ENCODE data around the gene ATP9A.
A peak's percentile ranks its signal among the peaks of the same experiment; 100 is the strongest.
"Not testable (repeated sequence)": the region's sequence is repeated elsewhere in the genome, so short reads cannot be mapped to it uniquely, and the experiment has no call there.

The ATP9A gene

DNA sequence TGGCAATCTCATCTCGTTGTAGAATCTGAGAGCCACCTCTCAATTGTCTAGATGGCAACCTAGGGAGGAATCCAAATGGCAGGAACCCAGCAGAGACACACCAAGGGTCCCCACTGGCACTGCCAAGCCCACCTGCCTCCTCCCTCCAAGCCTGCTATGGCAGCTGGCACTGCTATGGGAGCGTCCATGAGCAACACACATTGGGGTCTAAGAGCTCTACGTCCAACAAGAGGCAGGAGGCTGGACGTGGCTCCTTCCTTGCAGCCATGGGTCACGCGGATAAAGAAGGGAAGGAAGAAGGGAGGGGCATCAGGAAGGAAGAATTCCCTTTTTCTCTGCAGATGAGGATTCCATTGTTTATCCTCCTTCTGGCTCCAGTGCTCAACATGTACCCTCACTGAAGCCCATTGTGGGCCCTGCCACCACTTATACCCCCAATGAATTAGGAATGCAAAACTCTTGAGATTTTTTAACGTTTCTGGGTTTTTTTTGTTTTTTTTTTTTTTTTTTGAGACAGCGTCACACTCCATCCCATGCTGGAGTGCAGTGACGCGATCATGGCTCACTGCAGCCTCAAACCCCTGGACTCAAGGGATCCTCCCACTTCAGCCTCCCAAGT is 17.3 kb downstream of the ATP9A start:
- no peak for DNase-seq

DNA sequence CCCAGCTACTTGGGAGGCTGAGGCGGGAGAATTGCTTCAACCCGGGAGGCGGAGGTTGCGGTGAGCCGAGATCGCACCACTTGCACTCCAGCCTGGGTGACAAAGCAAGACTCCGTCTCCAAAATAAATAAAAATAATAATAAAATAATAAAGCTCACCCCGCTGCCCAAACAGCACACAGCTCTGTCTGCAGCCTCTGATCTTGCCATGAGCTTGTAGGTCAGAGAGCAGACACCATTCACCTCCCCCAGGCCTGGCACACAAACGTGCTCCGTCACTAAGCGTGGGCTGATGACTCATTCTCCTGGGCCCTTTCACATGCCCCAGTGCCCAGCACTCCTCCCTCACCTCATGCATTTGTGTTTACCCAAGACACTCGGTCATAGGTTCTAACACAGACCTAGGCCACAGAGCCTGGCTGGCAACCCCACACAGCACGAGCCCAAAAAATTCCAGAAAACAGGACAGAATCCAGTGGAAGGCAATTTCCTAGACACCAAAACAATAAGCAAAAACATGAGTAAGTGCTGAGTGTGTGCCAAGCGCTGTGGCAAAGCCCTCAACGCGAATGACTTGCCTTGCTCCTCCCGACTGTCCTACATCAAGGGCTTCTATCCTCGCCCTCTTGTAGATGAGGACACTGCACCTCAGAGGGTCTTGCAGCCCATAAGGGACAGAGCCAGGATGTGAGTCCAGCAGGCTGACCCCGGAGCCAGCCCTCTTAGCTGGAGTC is 18.0 kb downstream of the ATP9A start:
- DNase-seq, result peak; percentile 29

DNA sequence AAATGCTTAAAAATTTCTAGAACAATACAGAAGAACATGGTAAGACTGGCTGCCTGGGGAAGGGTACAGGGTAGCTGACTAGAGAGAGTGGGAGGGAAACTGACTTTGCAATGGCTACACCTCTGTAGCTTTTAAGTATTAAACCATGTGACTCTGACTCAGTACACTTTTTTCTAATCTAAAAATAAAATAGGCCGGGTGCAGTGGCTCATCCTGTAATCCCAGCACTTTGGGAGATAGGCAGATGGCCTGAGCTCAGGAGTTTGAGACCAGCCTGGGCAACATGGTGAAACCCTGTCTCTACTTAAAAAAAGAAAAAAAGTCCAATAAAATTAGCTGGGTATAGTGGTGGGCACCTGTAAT is 18.5 kb downstream of the ATP9A start:
- no peak for DNase-seq

DNA sequence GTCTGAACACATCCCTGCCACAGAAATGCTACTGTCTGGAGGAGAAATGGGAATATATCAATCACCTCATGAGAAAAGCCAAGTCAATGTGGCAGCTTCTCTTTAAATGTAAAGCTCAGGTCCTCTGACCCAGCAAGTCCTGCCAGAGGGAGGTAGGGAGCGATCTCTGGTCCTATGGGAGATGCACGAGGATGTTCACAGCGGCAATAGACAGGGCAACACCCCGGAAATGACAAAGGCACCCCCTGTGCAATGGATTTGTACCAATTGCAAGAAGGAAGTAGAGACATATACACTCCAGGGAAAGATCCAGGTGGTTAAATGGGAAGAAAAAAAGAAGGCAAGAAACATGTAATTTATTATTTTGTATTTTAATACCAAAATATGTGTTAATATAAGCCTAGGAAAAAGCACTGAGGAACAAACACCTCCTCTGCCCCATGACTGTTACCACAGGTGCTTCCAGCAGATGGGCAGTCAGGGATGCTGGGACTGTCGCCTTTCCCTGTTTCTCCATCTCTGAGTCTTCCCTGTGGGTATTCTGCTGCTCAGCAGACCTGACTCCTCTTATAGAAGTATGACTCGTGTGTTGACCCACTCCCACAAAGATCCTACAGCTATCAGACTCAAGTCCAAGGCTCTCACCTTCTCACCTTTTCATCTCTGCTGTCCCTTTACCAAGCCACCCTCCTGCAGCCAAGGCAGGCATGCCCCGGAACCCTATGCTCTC is 20.8 kb downstream of the ATP9A start:
- no peak for DNase-seq

DNA sequence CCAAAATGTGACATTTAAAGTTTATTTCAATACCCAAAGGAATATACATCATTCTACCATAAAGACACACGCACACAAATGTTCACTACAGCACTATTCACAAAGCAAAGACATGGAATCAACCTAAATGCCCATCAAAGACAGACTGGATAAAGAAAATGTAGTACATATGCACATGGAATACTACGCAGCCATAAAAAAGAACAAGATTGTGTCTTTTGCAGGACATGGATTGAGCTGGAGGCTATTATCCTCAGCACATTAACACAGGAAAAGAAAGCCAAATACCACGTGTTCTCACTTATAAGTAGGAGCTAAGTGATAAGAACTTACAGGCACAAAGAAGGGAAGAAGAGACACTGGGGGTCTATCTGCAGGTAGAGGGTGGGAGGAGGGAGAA is 22.4 kb downstream of the ATP9A start:
- no peak for DNase-seq

DNA sequence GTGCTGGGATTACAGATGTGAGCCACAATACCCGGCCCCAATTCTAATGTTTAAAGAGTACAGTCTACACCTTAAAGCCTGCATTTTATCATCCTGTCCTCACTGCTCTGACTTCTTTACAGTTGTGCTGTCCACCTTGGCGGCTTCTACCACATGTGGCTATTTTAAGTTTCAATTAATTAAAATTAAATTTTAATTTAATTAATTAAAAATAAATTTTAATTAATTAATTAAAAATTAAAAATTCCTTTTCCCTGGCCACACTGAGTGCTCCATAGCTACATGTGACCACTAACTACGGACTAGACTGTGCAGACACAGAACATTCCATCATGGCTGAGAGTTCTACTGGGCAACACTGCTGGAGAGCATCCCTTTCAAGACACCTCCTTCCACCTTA is 27.4 kb downstream of the ATP9A start:
- no peak for DNase-seq

DNA sequence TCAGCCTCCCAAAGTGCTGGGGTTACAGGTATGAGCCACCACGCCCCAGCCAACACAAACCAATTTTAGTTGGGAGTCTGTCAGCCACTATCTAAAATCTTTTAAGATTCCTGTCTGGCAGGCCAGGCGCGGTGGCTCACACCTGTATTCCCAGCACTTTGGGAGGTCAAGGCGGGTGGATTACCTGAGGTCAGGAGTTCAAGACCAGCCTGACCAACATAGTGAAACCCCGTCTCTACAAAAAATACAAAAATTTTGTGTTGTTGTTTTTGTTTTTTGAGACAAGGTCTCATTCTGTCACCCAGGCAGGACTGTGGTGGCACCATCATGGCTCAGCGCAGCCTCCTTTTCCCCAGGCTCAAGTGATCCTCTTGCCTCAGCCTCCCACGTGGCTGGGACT is 27.9 kb downstream of the ATP9A start:
- not testable (repeated sequence) for DNase-seq

DNA sequence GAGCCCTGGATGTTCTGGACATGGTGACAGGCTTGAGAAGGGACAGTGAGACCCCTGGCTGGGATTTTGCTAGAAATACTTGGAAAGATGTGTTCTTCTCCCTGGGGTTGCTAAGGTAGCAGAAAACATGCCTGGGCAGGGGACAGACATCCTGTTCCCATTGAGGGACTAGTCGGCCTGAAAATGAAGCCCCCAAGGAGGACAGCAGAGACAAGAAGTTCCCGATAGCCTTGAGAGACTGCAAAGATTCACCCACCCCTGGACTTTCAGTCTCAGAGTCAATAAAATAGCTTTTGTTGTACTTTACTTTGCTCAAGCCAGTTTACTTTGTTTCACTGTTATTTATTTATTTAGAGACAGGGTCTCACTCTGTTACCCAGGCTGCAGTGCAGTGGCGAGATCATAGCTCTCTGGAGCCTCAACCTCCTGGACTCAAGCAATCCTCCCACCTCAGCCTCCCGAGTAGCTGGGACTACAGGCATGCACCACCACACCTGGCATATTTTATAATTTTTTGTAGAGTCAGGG is 28.4 kb downstream of the ATP9A start:
- DNase-seq, result no peak

DNA sequence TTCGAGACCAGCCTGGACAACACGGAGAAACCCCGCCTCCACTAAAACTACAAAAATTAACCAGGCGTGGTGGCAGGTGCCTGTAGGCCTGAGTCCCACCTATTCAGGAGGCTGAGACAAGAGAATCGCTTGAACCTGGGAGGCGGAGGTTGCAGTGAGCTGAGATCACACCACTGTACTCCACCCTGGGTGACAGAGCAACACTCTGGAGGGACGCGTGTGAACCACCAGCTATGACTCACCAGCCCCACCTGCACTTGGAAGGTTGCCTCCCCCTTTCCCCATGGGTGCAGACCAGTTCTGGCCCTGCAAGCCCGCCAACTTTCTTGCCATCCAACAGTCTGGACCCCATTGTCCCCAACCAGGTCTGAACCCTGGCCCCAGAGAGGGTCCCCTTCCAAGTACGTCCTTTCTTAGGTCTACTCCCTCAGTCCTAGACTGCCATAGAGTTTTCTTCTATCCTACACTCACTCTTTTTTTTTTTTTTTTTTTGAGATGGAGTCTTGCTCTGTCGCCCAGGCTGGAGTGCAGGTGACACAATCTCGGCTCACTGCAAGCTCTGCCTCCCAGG is 29.2 kb downstream of the ATP9A start:
- DNase-seq, result no peak

DNA sequence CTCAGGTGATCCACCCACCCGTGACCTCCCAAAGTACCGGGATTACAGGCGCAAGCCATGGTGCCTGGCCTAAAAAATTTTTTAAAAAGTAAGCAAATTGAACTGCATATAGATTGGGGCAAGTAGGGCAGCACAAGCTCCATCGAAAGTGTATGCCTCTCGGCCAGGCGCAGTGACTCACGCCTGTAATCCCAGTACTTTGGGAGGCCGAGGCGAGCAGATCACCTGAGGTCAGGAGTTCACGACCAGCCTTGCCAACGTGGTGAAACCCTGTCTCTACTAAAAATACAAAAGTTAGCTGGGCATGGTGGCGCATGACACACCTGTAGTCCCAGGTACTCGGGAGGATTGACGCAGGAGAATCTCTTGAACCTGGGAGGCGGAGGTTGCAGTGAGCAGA is 29.9 kb downstream of the ATP9A start:
- DNase-seq, result not testable (repeated sequence)

DNA sequence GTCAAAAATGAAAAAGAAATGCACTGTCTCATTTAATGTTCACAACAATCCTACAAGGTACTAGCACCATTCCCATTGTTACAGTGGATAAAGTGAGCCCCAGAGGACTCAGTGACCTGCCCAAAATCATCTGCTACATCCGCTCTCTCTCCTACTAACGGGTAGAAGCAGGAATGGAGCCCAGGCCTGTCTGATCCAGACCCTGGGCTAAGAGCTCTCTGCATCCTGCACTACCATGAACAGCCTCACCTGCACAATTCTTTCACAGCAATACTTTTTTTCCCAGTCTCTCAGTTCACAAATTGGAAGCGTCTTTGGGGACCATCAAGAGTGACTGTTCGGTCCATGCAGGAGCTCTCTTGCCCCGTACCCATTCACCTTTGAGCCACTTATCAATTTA is 31.2 kb downstream of the ATP9A start:
- DNase-seq, result no peak

DNA sequence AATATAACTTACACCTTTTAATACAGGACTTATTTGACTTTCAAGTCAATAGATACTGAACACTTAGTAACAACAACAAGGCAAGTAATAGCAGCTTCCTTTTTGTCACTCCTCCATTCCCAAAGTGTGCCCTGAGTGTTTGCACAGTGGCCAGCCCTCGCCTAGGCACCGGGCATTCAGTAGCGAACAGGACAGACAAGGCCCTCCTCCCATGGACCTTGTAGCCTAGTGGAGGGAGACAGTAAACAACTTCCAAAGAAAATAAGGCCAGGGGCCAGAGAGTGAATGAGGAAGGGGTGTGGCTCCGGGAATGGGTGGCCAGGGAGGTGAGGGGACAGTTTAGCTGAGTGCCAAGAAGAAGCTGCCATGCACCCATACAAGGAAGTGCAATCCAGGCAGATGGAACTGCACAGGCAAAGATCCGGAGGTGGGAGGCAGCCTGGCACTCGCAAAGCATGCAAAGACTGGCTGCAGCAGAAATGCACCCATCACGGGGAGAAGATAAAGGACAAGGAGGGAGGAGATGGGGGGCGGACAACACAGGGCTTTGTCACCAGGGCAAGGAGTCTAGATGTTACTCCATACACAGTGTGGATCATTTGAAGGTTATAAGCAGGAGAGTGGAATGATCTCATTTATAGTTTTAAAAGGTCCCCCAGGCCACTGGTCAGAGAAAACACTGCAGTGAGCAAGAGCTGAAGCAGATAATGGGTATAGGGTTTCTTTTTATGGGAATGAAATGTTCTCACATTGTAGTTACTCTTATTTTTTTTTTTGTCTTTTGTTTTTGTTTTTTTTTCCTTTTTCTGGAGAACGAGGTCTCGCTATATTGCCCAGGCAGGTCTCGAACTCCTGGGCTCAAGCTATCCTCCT is 32.2 kb downstream of the ATP9A start:
- no peak for DNase-seq

DNA sequence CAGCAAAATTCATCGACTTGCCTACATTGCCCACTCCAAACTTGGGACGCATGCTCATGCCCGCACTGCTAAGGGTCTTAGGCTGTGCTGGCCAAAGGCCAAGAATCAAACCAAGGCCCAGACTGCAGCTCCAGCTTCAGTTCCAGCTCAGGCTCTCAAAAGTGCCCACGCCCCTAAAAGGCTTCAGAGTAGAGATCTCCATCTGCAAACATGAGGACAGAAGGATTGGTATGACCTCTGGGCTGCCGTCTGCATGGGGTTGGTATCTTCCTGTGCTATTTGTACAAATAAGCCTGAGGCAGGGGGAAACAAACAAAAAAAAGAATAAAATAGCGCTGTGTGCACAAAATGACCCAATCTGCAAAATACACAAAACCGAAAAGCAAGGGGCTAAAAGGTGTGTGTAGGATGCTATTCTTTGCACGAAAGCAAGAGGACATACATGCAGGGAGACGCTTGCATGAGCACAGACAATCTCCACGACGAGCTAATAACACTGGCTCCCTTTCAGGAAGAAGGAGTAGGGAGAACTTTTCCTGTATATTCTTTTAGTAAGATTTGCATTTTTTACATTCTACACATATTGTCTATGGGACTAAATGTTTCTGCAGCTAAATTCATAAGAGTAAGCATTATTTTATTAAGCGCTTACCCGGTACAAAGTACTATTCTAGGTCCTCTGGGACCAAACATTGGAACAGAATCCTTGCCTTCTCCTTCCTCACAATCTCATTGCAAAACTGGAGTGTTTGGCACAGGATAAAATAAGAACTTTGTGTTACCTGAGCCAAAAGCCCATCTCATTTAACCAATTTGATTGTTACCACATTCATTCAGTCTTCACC is 33.1 kb downstream of the ATP9A start:
- no peak for DNase-seq

DNA sequence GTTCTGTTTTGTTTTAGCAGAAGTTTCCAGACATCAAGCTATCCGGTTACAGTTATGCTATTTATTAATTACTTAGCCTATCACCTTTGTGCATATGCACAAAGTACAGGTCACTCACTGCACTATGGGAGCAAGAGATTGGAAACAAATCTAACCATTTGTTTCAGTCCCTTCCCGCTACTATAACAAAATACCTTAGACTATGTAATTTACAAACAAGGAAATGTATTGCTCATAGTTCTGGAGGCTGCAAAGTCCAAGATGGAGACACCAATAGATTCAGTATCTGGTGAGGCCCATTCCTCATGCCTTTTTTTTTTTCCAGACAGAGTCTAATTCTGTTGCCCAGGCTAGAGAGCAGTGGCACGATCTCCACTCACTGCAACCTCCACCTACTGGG is 35.1 kb downstream of the ATP9A start:
- no peak for DNase-seq

DNA sequence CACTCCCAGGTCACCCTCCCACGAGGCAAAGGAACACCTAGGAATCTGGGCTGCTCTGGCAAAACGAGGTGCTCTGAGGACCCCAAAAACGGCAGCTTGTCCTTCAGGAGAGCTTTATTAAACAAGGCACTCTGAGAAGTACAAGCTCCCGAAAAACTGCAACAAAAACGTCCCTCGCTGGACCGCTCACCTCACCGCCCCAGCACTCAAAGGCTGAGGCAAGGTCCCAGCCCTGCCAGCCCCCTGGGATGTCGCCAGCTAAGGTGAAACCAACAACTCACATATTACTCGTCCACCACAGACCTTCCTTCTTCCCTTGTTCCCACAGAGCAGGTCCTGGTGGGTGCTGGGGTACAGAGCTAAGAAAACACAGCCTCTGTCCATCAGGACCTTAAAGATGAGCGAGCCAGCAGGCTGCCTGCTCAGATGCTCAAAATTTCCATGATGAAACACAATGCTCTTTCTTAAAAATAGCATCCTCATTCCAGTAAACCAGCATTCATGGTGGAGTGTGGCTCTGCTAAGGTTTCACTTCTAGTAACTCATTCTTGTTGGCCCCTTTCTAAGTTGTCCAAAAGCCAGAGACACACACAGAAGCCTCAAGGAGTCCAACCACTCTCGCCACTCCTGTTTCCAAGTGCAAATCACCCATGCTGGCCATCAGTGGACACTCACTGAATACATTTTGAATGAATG is 35.9 kb downstream of the ATP9A start:
- no peak for DNase-seq

DNA sequence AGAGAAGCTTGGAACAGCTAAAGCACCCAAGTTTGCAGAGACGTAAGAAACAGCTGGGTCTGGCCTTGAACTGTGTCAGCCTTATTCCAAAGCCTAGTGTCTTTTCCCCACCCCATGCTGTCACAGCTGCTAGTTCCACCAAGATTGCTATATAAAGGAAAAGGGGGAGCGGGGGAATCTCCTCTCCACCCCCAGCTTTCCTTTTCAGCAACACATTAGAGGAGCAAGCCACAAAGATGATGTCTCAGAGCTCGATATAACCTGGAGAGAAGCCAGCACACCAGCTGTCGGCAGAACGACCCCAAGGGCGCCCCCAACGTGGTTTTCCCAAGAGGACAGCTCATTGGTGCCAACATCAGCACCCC is 36.5 kb downstream of the ATP9A start:
- DNase-seq, result no peak

DNA sequence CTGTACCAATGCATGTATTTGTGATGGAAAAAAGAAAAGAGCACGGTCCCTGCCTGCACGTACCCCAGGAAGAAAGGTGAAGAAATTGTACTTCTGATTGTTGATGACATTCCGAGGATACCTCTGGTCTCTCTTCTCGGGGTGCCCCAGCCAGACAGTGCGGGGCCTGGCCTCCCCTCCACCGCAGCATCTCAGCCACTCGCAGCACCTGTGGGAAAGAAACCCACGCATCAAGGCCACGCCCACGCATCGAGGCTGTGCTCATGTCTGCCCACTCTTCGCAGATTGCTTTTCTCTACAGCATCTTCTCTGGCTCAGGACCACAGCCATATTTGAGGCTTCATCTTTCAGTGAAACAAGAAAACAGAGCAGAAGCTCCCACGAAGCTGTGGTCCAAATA is 38.4 kb downstream of the ATP9A start:
- DNase-seq, result no peak

DNA sequence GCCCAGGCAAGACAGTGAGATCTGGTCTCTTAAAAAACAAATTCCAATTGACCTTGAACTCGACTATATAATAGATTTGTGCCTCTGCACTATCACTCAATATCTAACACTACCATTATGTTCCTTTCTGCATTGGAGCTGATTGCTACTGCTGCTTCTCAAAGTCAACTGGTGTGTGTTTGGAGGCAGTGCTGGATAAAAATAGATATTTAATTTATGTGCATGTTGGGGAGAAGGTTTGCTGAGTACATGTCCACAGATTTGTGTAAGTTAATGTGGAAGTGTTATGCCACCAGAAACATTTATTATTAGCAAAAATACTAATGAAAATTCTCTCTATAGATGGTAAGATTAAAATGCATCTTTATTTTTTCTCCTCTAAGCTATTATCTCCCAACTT is 39.5 kb downstream of the ATP9A start:
- no peak for DNase-seq

DNA sequence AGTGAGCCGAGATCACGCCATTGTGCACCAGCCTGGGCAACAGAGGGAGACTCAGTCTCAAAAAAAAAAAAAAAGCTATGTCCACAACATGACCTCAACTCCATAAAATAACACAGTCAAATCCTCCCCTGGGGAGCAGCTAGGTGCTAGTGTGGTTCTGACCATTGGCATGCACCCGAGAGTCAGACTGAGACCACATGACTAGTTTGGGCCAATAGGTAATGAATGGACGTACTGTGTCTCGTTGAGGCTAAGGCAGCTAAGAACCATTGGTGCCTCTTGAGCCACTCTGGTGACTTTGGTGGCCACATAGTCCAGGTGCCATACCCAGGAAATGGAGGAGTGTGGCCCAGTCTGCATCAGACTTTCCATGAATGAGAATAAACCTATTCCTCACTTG is 40.3 kb downstream of the ATP9A start:
- DNase-seq, result no peak

DNA sequence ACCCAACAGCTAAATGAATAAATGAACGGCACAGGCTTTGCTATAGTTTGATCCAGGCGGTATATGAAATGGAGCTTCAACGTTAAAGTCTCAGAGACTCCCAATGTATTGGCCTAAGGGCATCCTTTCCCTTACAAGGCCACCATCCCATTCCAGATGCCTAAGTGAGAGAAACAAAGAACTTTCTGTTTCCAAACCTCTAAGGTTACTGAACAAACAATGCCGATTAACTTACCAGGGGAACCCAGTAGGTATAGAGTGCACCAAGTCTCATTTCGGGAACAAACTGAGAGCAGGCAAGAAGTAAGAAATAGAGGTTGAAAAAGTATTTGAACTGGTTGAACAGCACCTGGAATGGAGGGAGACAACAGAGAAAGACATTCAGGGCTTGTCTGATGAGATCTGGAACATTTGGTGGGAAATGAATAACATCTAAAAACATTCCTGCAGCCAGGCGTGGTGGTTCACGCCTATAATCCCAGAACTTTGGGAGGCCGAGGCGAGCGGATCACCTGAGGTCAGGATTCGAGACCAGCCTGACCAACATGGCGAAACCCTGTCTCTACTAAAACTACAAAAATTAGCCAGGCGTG is 42.5 kb downstream of the ATP9A start:
- no peak for DNase-seq

DNA sequence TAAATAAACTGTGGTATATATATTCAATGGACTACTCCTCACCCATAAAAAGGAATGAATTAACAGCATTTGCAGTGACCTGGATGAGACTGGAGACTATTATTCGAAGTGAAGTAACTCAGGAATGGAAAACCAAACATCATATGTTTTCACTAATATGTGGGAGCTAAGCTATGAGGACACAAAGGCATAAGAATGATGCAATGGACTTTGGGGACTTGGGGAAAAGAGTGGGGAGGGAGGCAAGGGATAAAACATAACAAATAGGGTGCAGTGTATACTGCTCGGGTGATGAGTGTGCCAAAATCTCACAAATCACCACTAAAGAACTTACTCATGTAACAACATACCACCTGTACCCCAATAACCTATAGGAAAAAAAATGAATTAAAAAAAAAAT is 45.2 kb downstream of the ATP9A start:
- not testable (repeated sequence) for DNase-seq
